ENCODE results near the gene KNOP1.

DNA sequence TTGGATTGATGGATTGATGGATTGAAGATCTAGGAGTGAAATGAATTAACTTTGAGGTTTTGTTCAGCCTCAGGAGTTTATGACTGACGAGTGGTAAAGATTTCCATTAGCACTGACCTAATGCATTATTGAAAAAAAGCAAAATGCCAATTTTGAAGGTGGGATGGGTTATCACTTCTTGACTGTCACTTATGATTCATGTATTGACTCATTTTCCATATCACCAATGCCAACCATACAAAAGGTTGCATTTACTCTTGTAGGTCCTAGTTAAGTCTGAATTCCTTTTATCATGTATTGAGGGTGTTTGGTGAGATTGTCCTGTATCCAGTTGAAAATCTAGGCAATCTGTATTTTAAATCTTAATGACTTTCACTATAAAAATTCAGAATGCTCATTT is 57.6 kb downstream of the KNOP1 start:
- TF ChIP-seq, protein P1, sequence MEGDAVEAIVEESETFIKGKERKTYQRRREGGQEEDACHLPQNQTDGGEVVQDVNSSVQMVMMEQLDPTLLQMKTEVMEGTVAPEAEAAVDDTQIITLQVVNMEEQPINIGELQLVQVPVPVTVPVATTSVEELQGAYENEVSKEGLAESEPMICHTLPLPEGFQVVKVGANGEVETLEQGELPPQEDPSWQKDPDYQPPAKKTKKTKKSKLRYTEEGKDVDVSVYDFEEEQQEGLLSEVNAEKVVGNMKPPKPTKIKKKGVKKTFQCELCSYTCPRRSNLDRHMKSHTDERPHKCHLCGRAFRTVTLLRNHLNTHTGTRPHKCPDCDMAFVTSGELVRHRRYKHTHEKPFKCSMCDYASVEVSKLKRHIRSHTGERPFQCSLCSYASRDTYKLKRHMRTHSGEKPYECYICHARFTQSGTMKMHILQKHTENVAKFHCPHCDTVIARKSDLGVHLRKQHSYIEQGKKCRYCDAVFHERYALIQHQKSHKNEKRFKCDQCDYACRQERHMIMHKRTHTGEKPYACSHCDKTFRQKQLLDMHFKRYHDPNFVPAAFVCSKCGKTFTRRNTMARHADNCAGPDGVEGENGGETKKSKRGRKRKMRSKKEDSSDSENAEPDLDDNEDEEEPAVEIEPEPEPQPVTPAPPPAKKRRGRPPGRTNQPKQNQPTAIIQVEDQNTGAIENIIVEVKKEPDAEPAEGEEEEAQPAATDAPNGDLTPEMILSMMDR (IDR thresholded peaks at IDR 0.05 in 4 of 5, conservative IDR thresholded peaks at IDR 0.05 in 1 of 5), result no peak
- TF ChIP-seq POLR2A (IDR thresholded peaks at IDR 0.05), result no peak
